Kidney glomerular epithelial cell (primary cell): Measurements from ENCODE around the gene SLC35E2B.
A peak's percentile ranks its signal among the peaks of the same experiment; 100 is the strongest.
"Not testable (repeated sequence)": the region's sequence is repeated elsewhere in the genome, so short reads cannot be mapped to it uniquely, and the experiment has no call there.

ENCODE experiments used
- DNase-seq: peaks from one replicate; lab custom pipeline; 2025; lab: John Stamatoyannopoulos, UW

Gene SLC35E2B

DNA sequence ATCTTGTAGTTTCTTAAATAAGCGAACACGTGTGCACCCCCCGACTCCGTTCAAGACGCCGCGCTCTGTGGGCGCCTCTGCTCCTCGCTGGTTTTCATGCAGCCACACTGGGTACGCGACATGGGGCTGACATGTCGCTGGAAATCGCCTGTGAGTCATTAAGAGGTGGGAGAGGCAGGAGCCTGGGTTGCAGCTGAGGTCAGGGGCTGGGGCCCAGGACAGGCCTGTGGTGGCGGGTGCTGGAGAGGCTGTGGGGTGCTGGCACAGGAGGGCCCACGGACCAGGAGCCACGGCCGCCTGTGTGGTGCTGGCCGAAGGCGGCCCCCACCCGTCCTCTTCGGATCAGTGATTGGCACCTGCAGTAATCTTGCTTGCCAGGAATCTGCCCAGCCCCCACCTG lies 17.8 kb downstream of the SLC35E2B start:
- not testable (repeated sequence) for DNase-seq

GRCh38 chr1:1672181-1672965 lies 20.2 kb downstream of the SLC35E2B start:
- DNase-seq: no peak

DNA sequence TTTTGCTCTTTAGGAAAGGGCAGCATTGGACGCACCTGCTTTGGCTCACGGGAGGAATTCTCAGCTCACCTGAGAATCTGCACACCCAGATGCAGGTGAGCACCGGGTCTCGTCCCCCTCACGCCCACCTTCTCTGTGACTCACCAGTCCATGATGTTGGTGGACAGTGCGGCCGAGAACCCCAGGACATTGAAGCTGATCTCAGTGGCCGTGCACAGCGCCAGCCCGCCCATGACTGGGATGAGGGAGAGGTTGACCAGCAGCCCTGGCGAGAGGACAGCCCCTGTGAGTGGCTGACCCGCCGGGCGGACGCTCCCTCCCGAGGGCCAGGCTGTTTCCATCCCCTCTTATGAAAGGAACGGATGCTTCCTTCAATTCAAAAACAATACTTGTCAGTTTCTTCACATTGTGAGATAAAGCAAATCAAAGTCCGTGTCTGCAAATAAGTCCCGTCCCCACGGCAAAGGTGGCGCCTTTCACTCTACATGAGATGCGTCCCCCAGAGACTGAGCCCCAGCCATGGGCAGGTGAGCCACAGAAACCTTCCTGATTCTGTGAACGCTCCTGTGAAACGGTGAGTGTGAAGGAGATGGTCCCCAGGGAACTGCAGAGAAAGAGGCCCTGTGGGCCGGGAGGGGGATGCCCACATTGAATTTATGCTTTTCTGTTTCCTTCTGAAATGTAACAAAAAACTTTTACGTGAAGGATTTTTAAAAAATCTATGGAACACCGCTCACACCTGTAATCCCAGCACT lies 21.1 kb downstream of the SLC35E2B start:
- DNase-seq: no peak

DNA sequence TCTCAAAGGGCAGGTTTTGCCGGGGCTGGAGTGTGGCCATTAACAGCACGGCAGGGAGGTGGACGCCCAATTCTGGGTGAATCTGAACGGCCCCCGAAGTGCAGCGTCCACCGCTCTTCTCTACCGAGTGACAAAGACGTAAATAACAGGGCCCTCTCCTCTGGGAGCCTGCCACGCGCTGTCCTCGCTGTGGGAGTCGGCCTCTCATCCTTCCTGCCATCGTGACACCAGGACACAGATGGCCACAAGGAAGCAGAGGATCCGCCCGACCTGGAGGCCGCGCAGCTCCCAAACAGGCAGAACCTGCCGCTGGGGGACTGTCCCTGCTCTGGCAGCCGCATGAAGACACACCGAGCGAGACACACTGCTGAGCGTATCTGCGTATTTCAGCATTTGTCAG lies 21.7 kb downstream of the SLC35E2B start:
- no peak for DNase-seq

DNA sequence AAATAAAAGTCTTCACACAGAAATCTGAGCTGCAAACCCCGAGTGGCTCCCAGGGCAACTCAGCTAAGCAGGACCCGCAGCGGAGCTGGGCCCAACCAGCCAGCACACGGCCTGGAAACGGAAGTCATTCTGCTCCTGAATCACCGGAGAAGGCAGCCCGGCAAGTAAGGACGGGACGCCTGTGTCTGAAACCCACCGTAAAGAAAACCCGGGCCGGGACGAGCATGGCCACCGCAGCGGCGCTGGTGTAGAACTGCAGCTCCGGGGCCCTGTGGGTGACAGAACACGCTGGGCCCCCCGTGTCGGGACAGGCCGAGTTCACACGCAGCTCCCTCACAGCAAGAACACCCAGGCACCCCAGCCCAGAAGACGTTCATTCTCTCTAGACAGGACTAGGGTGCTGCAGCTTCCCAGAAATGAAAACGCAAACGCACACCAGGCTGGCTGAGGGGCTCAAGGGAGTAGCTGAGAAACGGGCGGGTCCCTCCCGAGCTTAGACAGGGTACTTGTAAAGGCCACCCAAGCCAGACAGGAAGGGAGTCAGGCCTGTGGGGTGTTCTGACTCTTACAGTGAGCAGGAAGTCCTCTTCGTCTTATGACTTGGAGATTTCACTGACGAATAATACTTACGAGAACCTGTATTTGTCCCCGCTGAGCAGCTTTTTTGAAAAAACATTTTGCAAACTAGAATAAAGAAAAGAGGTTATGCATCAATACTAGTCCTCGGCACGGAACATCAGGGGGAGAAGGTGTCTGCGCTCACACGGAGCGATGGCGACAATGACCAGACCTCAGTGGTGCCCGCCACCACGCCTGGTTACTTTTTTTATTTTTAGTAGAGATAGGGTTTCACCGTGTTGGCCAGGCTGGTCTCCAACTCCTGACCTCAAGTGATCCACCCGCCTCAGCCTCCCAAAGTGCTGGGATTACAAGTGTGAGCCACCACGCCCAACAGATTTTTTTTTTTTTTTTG lies 22.8 kb downstream of the SLC35E2B start:
- no peak for DNase-seq

GRCh38 chr1:1666526-1666925 lies 26.1 kb downstream of the SLC35E2B start:
- no peak for DNase-seq

DNA sequence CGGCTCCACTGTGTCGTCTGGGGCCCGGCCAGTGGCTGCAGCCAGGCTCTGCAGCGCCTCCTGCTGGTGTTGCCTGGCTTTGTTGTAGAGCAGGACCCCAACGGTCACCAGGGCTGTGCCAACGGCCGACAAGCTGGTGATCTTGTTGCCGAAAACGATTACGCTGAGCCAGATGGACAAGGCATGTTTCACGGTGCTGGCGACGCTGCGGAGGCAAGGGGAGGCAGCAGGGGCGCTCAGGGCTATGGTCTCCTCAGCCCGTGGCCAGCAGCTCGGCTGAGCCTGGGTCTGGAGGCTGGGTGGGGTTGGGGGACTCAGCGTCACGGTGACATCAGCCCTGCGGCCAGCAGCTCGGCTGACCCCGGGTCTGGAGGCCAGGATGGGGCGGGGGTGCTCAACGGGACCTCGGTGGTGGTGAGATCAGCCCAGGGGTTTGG lies 26.8 kb downstream of the SLC35E2B start:
- no peak for DNase-seq

GRCh38 chr1:1664941-1665814 lies 27.4 kb downstream of the SLC35E2B start:
- no peak for DNase-seq

- DNase-seq: not testable (repeated sequence)
These were observed 28.3 kb downstream of the SLC35E2B start for GRCh38 chr1:1664318-1664717.

GRCh38 chr1:1662830-1663560 lies 29.6 kb downstream of the SLC35E2B start:
- DNase-seq: not testable (repeated sequence)

DNA sequence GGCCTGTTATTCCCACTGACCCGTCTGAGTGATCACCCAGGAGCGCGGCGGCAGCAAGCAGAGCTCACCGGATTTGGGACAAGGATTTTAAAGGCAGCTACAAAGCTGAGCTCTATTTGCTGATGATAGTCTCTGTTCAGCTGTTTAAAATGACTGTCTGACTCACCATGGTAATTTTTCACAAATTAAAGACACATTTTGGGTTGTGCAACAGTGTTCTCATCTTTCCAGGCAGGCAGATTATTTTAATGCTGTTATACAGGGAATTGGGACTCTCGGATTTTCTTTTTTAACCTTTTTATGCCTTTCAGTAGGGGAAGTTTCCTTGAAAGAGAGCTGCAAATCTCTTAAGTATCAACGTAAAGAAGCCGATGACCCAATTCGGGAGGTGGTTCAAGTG lies 30.2 kb downstream of the SLC35E2B start:
- DNase-seq: not testable (repeated sequence)

- DNase-seq: peak; percentile 86
These were observed 33.7 kb downstream of the SLC35E2B start, which contains the start of gene CDK11B for GRCh38 chr1:1658583-1659549. Gene CDK11B (minus strand): TSS chr1:1659004. CDS start chr1:1657485, 1,519 bp downstream.

GRCh38 chr1:1648265-1648664 lies 44.3 kb downstream of the SLC35E2B start:
- not testable (repeated sequence) for DNase-seq

GRCh38 chr1:1647567-1648241 lies 44.9 kb downstream of the SLC35E2B start:
- DNase-seq: not testable (repeated sequence)

GRCh38 chr1:1646326-1646725 lies 46.3 kb downstream of the SLC35E2B start:
- not testable (repeated sequence) for DNase-seq

- DNase-seq: not testable (repeated sequence)
These were observed 51.7 kb downstream of the SLC35E2B start for GRCh38 chr1:1640711-1641461.

DNA sequence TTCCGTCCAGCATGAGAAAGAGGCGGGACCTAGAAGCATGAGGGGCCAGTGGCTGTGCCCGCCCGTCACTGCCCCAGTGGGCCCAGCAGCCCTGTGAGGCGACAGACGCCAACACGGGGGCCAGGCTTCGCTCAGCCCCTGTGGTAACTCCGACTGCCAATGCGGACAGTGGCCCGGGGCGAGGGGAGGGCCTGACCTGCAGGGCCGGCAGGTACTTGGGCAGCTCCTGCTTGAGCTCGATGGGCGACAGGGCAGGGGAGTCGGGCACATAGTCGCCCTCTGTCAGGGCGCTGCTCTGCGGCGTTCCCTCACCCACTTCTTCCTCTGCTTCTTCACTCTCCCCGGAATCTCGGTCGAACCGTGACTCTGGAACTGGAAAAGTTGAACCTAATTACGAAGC lies 52.5 kb downstream of the SLC35E2B start:
- DNase-seq: not testable (repeated sequence)

GRCh38 chr1:1639368-1639767 lies 53.2 kb downstream of the SLC35E2B start:
- not testable (repeated sequence) for DNase-seq
